ENCODE results near the gene GAGE12C.
"Not testable (repeated sequence)": the region's sequence is repeated elsewhere in the genome, so short reads cannot be mapped to it uniquely, and the experiment has no call there.

Gene GAGE12C, protein sequence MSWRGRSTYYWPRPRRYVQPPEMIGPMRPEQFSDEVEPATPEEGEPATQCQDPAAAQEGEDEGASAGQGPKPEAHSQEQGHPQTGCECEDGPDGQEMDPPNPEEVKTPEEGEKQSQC

DNA sequence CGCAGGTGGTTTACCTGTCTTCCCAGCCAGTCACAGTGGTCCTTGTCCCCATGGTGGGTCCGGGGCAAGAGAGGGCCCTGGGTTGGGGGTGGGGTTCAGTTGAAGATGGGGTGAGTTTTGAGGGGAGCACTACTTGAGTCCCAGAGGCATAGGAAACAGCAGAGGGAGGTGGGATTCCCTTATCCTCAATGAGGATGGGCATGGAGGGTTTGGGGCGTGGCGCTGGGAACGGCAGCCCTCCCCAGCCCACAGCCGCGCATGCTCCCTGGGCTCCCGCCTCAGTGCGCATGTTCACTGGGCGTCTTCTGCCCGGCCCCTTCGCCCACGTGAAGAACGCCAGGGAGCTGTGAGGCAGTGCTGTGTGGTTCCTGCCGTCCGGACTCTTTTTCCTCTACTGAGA lies at the start of gene GAGE12C:
Gene GAGE12C, plus strand, starts transcription at position 301 of the 400 bp plus-strand sequence. CDS start 1,155 bp downstream, outside the sequence.
- not testable (repeated sequence) for DNase-seq (ENCODE audit: low spot score)

DNA sequence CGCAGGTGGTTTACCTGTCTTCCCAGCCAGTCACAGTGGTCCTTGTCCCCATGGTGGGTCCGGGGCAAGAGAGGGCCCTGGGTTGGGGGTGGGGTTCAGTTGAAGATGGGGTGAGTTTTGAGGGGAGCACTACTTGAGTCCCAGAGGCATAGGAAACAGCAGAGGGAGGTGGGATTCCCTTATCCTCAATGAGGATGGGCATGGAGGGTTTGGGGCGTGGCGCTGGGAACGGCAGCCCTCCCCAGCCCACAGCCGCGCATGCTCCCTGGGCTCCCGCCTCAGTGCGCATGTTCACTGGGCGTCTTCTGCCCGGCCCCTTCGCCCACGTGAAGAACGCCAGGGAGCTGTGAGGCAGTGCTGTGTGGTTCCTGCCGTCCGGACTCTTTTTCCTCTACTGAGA lies 9.5 kb downstream of the GAGE12C start, which contains the start of gene GAGE12D:
Gene GAGE12D, plus strand, starts transcription at position 301 of the 400 bp plus-strand sequence. CDS start 1,155 bp downstream, outside the sequence.
- DNase-seq (ENCODE audit: low spot score), result not testable (repeated sequence)

DNA sequence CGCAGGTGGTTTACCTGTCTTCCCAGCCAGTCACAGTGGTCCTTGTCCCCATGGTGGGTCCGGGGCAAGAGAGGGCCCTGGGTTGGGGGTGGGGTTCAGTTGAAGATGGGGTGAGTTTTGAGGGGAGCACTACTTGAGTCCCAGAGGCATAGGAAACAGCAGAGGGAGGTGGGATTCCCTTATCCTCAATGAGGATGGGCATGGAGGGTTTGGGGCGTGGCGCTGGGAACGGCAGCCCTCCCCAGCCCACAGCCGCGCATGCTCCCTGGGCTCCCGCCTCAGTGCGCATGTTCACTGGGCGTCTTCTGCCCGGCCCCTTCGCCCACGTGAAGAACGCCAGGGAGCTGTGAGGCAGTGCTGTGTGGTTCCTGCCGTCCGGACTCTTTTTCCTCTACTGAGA lies 19.0 kb downstream of the GAGE12C start, which contains the start of gene GAGE12E:
Gene GAGE12E, plus strand, starts transcription at position 301 of the 400 bp plus-strand sequence. CDS start 1,155 bp downstream, outside the sequence.
- DNase-seq (ENCODE audit: low spot score), result not testable (repeated sequence)

DNA sequence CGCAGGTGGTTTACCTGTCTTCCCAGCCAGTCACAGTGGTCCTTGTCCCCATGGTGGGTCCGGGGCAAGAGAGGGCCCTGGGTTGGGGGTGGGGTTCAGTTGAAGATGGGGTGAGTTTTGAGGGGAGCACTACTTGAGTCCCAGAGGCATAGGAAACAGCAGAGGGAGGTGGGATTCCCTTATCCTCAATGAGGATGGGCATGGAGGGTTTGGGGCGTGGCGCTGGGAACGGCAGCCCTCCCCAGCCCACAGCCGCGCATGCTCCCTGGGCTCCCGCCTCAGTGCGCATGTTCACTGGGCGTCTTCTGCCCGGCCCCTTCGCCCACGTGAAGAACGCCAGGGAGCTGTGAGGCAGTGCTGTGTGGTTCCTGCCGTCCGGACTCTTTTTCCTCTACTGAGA lies 28.6 kb downstream of the GAGE12C start, which contains the start of gene GAGE12F:
Gene GAGE12F, plus strand, starts transcription at position 301 of the 400 bp plus-strand sequence. CDS start 1,155 bp downstream, outside the sequence.
- not testable (repeated sequence) for DNase-seq (ENCODE audit: low spot score)

DNA sequence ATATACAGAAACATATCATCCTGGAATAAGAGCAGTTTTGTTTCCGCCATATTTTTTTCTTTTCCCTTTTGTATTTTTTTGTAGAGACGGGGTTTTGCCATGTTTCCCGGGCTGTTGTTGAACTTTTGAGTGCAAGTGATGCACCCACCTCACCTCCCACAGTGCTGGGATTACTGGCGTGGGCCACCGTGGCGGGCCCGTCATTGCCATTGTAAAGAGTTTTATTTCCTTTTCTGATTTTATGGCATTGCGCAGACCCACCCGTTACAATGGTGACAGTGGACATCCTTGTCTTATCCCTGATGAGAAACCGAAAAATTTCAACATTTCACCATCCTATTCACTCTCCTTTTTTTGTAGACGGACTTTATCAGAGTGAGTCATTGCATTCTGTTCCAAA lies 36.8 kb downstream of the GAGE12C start:
- not testable (repeated sequence) for DNase-seq (ENCODE audit: low spot score)

DNA sequence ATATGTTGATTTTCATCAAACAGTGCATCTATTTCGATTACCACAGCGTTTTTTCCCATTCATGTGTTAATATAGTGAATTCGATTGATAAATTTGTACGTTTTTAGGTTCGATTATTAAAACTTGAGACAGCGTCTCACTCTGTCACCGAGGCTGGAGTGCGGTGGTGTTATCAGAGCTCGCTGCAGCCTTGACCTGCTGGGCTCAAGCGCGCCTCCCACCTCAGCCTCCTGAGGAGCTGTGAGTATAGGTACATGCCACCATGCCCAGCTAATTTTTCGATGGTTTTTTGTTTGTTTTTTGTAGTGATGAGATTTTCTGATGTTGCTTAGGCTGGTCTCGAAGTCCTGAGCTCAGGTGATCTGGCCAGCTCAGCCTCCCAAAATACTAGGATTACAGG lies 37.2 kb downstream of the GAGE12C start:
- DNase-seq (ENCODE audit: low spot score), result not testable (repeated sequence)

DNA sequence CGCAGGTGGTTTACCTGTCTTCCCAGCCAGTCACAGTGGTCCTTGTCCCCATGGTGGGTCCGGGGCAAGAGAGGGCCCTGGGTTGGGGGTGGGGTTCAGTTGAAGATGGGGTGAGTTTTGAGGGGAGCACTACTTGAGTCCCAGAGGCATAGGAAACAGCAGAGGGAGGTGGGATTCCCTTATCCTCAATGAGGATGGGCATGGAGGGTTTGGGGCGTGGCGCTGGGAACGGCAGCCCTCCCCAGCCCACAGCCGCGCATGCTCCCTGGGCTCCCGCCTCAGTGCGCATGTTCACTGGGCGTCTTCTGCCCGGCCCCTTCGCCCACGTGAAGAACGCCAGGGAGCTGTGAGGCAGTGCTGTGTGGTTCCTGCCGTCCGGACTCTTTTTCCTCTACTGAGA lies 38.1 kb downstream of the GAGE12C start, which contains the start of gene GAGE12G:
Gene GAGE12G, plus strand, starts transcription at position 301 of the 400 bp plus-strand sequence. CDS start 1,155 bp downstream, outside the sequence.
- not testable (repeated sequence) for DNase-seq (ENCODE audit: low spot score)

DNA sequence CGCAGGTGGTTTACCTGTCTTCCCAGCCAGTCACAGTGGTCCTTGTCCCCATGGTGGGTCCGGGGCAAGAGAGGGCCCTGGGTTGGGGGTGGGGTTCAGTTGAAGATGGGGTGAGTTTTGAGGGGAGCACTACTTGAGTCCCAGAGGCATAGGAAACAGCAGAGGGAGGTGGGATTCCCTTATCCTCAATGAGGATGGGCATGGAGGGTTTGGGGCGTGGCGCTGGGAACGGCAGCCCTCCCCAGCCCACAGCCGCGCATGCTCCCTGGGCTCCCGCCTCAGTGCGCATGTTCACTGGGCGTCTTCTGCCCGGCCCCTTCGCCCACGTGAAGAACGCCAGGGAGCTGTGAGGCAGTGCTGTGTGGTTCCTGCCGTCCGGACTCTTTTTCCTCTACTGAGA lies 47.7 kb downstream of the GAGE12C start, which contains the start of gene GAGE12H:
Gene GAGE12H, plus strand, starts transcription at position 301 of the 400 bp plus-strand sequence. CDS start 1,155 bp downstream, outside the sequence.
- not testable (repeated sequence) for DNase-seq (ENCODE audit: low spot score)

Measured in COLO829 (cell line).